Stomach smooth muscle (tissue), 2 donors: Measurements from ENCODE around the gene UBXN10.
A peak's percentile ranks its signal among the peaks of the same experiment; 100 is the strongest.

Experiments used
- H3K27ac ChIP-seq: one replicate; pipeline ENCODE4 v1.7.0; 2013; ENCODE audit warnings: mild to moderate bottlenecking, low read length, inconsistent platforms
- H3K27me3 ChIP-seq, 2 donors: one replicate each; pipeline ENCODE4 v1.7.0; 2013; ENCODE audit warnings: low read length in 2 of 2; ENCODE audit not compliant: insufficient read depth in 2 of 2, control insufficient read depth in 1 of 2
- H3K36me3 ChIP-seq, 2 donors: one replicate each; pipeline ENCODE4 v1.7.0; 2013; ENCODE audit warnings: low read length in 2 of 2; ENCODE audit not compliant: control insufficient read depth in 2 of 2, insufficient read depth in 2 of 2
- H3K4me1 ChIP-seq: one replicate; pipeline ENCODE4 v1.7.0; 2013; ENCODE audit warnings: low read length; ENCODE audit not compliant: control insufficient read depth, insufficient read depth
- H3K4me3 ChIP-seq, 2 donors: one replicate each; pipeline ENCODE4 v1.7.0; 2013; ENCODE audit warnings: low read length in 2 of 2
- H3K9ac ChIP-seq, 2 donors: one replicate each; pipeline ENCODE4 v1.7.0; 2013; ENCODE audit warnings: low read length in 2 of 2, mild to moderate bottlenecking in 1 of 2
- H3K9me3 ChIP-seq, 2 donors: one replicate each; pipeline ENCODE4 v1.7.0; 2013; ENCODE audit warnings: low read length in 2 of 2; ENCODE audit not compliant: control insufficient read depth in 2 of 2
- donor health status: healthy.
- donor health status: Pancreatic carcinoma.

UBXN10 gene, protein sequence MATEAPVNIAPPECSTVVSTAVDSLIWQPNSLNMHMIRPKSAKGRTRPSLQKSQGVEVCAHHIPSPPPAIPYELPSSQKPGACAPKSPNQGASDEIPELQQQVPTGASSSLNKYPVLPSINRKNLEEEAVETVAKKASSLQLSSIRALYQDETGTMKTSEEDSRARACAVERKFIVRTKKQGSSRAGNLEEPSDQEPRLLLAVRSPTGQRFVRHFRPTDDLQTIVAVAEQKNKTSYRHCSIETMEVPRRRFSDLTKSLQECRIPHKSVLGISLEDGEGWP

DNA sequence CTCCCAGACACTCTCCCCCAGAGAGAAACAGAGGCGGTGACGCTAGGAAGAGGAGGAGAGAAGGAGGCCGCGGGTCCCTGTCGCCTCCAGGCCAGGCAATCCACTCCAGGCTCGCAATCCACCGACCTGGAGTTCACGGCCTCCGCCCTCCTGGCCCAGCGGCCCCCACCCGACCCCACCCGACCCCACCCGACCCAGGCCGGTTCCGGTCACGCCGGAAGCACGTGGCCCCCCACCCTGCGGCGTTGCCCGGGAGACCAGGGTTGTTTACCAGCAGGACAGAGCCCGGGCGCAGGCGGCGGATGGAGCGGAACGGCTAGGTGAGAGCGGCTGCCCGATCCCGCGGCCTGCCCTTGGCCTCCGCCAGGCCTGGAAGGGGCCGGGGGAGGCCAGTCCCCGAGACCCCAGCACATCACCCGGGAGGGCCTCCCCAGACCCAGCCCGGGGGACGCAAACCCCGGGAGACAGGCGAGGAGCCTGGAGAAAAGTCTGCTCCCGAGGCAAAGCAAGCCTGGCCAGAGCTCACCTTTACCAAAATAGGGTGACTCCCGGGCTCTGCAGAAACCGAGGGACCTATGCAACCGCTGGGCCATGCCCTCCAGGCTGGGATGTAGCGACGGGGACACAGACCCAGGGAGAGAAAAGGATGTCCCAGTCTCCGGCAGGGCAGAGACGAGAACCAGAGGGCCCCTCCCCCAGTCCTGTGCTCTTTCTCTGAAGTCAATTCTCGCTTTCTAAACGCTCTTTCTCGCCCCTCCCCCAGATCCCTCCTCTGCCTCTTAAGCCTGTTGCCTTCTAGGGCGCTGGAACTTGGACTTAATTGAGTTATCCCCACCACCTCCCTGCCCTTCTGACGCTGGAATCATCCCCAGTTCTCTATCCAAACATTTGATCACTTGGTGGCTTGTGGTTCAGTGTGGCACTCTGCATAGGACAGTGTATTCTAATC lies at the start of gene UBXN10, which contains the start of gene PLA2G2C:
TSS of gene UBXN10 (plus strand) at position 263 of the 949 bp plus-strand sequence. CDS start 4,466 bp downstream, outside the sequence.
TSS of gene PLA2G2C (minus strand) at position 685 of the 949 bp plus-strand sequence. CDS start 9,155 bp downstream, outside the sequence.
- peaks cover 0 to 2% of the 10 kb centered on the region in 2 donors for H3K27me3 ChIP-seq
- no peaks in the 10 kb centered on the region for H3K9me3 ChIP-seq
- H3K27ac ChIP-seq = peak within 1 kb of the TSS; percentile 97
- peak within 1 kb of the TSS; percentile 78 to 79 for H3K4me3 ChIP-seq
- H3K9ac ChIP-seq = peak within 1 kb of the TSS; percentile 91 to 94
- peaks cover 62% of the 10 kb centered on the region for H3K4me1 ChIP-seq
- H3K36me3 ChIP-seq = no peaks in the 10 kb centered on the region

DNA sequence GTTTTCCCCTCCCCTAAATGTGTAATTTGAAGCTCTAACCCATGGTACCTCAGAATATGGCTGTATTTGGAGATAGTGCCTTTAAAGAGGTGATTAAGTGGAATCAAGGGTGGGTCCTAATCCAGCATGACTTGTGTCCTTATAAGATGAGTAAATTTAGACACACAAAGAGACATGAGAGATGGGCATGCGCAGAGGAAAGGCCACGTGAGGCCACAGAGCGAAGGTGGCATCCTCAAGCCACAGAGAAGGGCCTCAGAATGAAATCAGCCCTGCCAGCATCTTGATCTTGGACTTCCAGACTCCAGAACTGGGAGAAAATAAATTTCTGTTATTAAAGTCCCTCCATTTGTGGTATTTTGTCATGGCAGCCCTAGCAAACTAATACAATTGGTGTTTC lies 49.6 kb upstream of the UBXN10 start:
- no peaks in the 10 kb centered on the region for H3K9me3 ChIP-seq
- no peak overlapping the region for H3K4me3 ChIP-seq
- peaks cover 20 to 25% of the 10 kb centered on the region in 2 donors for H3K27me3 ChIP-seq
- no peaks in the 10 kb centered on the region for H3K36me3 ChIP-seq
- H3K4me1 ChIP-seq = no peaks in the 10 kb centered on the region
- no peak overlapping the region for H3K27ac ChIP-seq
- H3K9ac ChIP-seq = no peak overlapping the region

DNA sequence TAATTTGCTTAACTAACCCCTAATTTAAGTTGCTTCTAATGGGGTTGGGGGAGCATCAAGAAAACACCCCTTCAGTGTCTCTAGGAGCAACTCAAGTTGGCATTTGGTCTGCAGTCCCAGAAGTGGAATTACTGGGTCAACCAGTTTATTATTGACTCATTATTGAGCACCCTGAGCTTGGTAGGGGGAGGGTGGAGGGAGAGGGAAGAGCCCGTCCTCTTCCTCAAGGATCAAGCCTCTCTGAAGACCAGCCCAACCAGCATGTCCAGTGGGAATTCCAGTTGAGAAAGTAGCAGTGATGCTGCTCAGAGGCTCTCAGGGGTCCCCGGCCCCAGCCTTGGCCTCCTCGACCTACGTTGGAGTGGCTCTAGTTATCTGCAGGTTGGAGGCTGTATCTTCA lies 48.8 kb upstream of the UBXN10 start:
- no peaks in the 10 kb centered on the region for H3K9me3 ChIP-seq
- H3K36me3 ChIP-seq = no peaks in the 10 kb centered on the region
- H3K4me3 ChIP-seq = no peak overlapping the region
- peaks cover 24 to 25% of the 10 kb centered on the region in 2 donors for H3K27me3 ChIP-seq
- H3K9ac ChIP-seq = no peak overlapping the region
- no peaks in the 10 kb centered on the region for H3K4me1 ChIP-seq
- no peak overlapping the region for H3K27ac ChIP-seq

DNA sequence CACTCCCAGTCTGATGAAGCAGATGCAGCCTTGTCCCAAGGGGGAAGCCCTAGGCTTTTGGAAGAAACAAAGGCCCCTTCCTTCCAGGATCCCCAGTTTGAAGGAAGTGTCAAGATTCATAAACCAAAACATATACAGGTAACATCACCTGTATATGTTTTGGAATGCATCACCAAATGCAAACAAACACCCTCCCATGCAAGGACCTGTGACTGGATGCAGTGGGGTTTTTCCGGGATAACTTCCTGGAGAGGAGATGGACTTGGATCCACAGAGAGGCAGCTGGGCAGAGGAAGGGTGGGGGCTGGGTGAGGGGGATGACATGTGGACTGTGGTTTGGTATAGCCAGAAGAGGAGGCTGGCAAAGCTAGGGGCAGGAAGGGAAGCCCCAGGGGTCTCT lies 48.3 kb upstream of the UBXN10 start:
- no peak overlapping the region for H3K9ac ChIP-seq
- H3K4me3 ChIP-seq = no peak overlapping the region
- H3K9me3 ChIP-seq = no peaks in the 10 kb centered on the region
- H3K27ac ChIP-seq = no peak overlapping the region
- H3K36me3 ChIP-seq = no peaks in the 10 kb centered on the region
- H3K4me1 ChIP-seq = no peaks in the 10 kb centered on the region
- peaks cover 25 to 26% of the 10 kb centered on the region in 2 donors for H3K27me3 ChIP-seq

DNA sequence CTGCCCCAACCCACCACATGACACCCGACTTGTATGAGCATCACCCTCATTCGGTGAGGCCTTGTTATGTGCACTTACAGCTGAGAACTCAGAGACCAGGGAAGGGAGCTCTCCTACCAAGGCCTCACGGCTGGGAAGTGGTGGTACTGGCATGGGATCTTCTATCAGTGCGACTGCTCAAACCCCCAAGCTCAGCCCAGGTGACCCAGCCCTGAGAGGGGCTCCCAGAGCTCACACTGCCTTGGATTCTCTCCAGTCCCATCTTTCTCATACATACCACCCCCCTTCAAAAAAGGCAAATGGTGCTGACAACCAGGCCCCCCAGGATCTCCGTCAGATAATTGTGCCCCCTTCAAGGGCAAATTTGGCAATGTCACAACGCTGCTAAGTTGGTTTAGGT lies 47.5 kb upstream of the UBXN10 start:
- Histone ChIP-seq H3K36me3 (no peaks in the 10 kb centered on the region), H3K27ac (no peak overlapping the region), H3K4me1 (no peaks in the 10 kb centered on the region), H3K9me3 (no peaks in the 10 kb centered on the region), H3K9ac (no peak overlapping the region), H3K27me3 (peaks cover 26 to 30% of the 10 kb centered on the region in 2 donors), H3K4me3 (no peak overlapping the region)

DNA sequence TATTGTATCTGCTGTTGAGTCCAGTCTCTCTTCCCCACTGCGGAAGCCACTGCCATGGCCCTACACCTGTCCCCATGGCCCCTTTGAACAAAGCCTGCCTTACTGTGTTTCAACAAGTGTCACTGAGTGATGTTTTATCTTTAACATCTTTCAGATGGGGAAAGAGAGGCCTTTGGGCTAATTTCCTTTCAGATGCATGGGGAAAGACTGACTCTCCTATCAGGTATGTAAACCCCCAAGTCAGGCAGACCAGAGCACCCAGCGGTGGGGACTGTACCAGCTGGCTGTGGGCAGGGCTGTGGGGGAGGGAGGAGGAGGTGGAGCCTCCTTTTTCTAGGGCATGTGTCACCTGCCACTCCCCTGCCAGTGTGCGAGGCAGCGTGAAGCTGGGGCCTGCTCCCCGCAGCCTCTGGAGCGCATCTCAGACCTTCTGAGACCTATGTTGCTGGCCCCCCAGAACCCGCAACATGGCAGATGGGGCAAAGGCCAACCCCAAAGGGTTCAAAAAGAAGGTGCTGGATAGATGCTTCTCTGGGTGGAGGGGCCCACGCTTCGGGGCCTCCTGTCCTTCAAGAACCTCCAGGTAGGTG lies 46.8 kb upstream of the UBXN10 start, which contains the start of gene PLA2G2F:
TSS of gene PLA2G2F (plus strand) at position 363 of the 590 bp plus-strand sequence. CDS start at position 468, 105 bp downstream.
- no peaks in the 10 kb centered on the region for H3K9me3 ChIP-seq
- H3K36me3 ChIP-seq = no peaks in the 10 kb centered on the region
- peaks cover 26 to 30% of the 10 kb centered on the region in 2 donors for H3K27me3 ChIP-seq
- no peak within 1 kb of the TSS for H3K9ac ChIP-seq
- no peak within 1 kb of the TSS for H3K27ac ChIP-seq
- H3K4me3 ChIP-seq = no peak within 1 kb of the TSS
- no peaks in the 10 kb centered on the region for H3K4me1 ChIP-seq

DNA sequence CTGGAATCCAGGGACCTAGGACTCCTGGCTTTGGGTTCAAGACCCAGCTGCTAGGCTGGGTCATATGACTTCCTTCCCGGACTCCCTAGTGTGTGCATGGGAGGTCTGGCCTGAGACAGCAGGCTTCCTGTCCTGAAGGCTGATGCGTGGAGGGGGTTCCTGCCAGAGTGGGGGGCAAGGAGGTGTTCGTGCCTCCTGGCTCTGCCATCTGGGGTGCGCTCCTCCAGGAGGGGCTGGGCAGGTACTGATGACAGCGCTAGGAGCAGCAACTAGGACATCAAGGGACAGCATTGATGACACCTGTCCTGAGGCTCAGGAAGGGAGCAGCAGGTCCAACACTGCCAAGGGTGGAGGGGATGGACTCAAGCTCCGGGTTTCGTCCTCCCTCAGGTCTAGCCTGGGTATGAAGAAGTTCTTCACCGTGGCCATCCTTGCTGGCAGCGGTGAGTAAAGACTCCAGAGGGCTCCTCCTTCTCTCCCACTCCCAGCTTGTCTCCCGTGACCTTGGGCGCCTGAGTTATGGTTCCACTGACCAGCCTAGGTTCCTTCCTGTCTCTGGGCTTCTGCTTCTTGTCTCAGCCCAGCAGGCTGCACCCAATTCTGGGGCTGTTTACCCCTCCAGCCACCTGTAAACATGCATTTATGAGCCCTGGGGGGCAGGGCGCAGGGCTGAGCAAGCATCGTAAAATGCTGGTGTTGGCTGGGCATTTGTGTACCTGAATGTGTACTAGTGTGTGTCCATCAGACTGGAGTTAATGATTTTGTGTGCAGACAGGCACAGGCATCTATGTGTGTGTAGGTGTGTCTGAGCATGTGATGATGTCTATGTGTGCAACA lies 45.9 kb upstream of the UBXN10 start:
- Histone ChIP-seq H3K4me1 (no peaks in the 10 kb centered on the region), H3K9ac (no peak overlapping the region), H3K27me3 (peaks cover 26 to 30% of the 10 kb centered on the region in 2 donors), H3K27ac (no peak overlapping the region), H3K9me3 (no peaks in the 10 kb centered on the region), H3K36me3 (no peaks in the 10 kb centered on the region), H3K4me3 (no peak overlapping the region)

DNA sequence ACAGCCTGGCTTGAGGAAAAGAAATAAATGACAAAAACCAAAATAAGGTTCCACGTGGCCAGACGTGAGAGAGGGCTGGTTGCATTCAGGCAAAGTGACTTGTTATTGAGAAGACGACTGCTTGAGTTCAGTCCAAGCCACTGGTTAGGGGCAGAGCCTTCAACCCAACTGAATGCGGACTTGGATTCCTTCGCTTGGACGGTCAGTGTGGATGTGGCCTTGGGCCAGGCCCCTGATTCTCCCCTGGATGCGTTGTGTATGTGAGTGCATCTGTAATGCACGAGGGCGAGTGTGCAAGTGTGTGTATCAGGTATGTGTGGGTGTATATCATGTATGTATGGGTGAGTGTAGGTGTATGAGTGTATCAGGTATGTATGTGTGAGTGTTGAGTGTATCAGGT lies 44.9 kb upstream of the UBXN10 start:
- Histone ChIP-seq H3K27ac (no peak overlapping the region), H3K27me3 (peaks cover 25 to 28% of the 10 kb centered on the region in 2 donors), H3K9me3 (no peaks in the 10 kb centered on the region)

DNA sequence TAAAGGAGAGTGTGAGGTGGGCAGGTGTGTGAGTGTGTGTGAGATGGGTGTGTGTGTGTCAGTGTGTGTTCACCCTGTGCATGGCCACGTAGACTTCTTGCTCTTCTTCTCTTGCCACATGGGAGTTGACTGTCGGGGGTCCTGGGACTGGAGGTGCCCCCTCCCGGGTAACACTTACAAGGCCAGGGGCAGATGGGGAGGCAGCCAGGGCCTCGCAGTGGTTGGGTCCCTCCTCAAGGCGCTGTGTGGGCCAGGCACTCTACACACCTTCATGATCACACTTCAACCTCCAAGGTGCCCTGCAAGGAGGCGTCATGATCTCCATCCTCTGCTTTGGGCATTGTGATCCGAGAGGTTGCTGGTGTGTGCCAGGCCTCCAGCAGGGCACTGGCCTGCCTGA lies 44.4 kb upstream of the UBXN10 start:
- Histone ChIP-seq H3K9me3 (no peaks in the 10 kb centered on the region), H3K4me1 (no peaks in the 10 kb centered on the region), H3K4me3 (no peak overlapping the region), H3K9ac (no peak overlapping the region), H3K27ac (no peak overlapping the region), H3K36me3 (no peaks in the 10 kb centered on the region), H3K27me3 (peaks cover 21 to 28% of the 10 kb centered on the region in 2 donors)

More for the DNA sequence above, 44.9 kb upstream of the UBXN10 start:
- no peak overlapping the region for H3K4me3 ChIP-seq
- no peaks in the 10 kb centered on the region for H3K4me1 ChIP-seq
- no peaks in the 10 kb centered on the region for H3K36me3 ChIP-seq
- H3K9ac ChIP-seq = peak overlapping the region in 1 of 2 donors; percentile 21
